NB4 (cell line): ENCODE data around the gene SUPT20H.
"Not testable (repeated sequence)": the region's sequence is repeated elsewhere in the genome, so short reads cannot be mapped to it uniquely, and the experiment has no call there.

Experiments
- DNase-seq: peaks from one replicate; pipeline ENCODE4 v3.0.0; 2010; ENCODE audit warnings: low read depth
- H3K4me3 ChIP-seq: one replicate; pipeline ENCODE4 v1.5.1; 2011; ENCODE audit warnings: mild to moderate bottlenecking, low read depth, low read length, moderate library complexity
- MYC ChIP-seq: IDR thresholded peaks from 2 replicates; pipeline ENCODE4 v1.6.1; 2011; ENCODE audit warnings: low read depth, low read length
- POLR2A ChIP-seq: IDR thresholded peaks from 2 replicates; pipeline ENCODE4 v1.6.1; 2011; ENCODE audit warnings: mild to moderate bottlenecking; ENCODE audit not compliant: insufficient read length; ENCODE audit errors: extremely low read depth
- TF ChIP-seq, protein P1 (sequence below): IDR thresholded peaks from 2 replicates; pipeline ENCODE4 v1.6.1; 2011; ENCODE audit warnings: low read depth, low read length
- TF ChIP-seq, protein P2 (sequence below): IDR thresholded peaks from one replicate; pipeline ENCODE4 v1.5.1; 2012; ENCODE audit warnings: low read depth, low read length

Gene SUPT20H

DNA sequence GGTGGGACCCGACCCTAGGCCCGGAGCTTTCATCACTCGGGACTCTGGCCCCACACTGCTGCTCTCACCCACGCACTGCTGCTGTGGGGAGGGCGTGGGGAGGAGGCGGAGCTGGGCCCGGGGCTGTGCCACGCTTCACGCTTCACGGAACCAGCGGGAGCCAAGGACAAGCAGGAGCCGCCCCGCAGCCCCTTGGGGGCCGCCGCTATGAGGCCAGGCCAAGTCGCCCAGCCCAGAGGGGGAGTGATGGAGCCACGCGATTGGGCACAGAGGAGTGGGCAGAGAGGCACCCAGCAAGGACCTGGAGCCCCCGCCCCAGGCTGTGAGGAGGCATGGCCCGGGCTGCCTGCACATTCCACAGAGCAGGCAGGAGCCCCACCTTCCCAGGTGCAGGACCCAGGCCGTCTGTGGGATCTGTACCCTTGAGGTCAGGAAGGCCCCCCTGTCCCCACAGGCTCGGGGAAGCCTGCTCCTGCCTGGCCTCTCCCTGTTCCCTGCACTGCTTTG, 10.2 kb upstream of the SUPT20H start:
- no peak overlapping the region for H3K4me3 ChIP-seq
- TF ChIP-seq, protein P1, sequence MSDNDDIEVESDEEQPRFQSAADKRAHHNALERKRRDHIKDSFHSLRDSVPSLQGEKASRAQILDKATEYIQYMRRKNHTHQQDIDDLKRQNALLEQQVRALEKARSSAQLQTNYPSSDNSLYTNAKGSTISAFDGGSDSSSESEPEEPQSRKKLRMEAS = no peak
- TF ChIP-seq, protein P2, sequence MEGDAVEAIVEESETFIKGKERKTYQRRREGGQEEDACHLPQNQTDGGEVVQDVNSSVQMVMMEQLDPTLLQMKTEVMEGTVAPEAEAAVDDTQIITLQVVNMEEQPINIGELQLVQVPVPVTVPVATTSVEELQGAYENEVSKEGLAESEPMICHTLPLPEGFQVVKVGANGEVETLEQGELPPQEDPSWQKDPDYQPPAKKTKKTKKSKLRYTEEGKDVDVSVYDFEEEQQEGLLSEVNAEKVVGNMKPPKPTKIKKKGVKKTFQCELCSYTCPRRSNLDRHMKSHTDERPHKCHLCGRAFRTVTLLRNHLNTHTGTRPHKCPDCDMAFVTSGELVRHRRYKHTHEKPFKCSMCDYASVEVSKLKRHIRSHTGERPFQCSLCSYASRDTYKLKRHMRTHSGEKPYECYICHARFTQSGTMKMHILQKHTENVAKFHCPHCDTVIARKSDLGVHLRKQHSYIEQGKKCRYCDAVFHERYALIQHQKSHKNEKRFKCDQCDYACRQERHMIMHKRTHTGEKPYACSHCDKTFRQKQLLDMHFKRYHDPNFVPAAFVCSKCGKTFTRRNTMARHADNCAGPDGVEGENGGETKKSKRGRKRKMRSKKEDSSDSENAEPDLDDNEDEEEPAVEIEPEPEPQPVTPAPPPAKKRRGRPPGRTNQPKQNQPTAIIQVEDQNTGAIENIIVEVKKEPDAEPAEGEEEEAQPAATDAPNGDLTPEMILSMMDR = no peak
- no peak for TF ChIP-seq POLR2A
- no peak for TF ChIP-seq MYC
- DNase-seq = no peak

DNA sequence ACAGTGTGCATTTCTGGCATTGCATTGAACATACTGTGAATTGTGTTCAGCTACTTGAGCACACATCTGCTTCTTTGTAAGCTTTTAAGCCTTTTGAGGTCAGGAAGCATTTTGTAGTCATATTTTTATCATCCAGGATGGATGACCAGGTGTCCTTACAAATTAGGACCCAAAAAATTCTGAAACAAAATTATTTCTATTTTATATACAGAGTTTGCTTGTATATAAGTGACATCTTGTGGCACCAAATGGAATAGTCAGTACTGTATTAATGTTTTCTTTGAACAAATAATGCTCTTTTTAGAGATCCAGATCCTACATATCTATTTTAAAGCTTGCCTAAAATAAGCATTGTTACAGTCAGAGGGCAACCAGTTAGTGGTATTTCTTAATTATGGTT, 9.5 kb upstream of the SUPT20H start:
- DNase-seq = peak; percentile 28
- H3K4me3 ChIP-seq = no peak overlapping the region
- no peak for TF ChIP-seq POLR2A
- TF ChIP-seq, protein P2 = no peak
- no peak for TF ChIP-seq MYC
- TF ChIP-seq, protein P1 = no peak

DNA sequence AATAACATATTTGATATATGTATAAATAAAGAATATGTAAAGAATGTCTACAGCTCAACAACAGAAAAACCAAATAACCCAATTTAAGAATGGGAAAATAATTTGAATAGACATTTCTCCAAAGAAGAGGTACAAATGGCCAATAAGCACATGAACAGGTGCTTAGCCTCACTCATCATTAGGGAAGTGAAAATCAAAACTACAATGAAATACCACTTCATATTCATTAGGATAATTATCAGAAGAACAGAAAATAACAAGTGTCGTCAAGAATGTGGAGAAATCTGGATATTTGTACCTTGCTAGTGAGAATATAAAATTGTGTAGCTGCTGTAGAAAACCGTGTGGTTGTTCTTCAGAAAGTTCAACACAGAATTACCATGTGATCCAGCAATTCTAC, 8.4 kb upstream of the SUPT20H start:
- no peak for TF ChIP-seq POLR2A
- no peak for DNase-seq

DNA sequence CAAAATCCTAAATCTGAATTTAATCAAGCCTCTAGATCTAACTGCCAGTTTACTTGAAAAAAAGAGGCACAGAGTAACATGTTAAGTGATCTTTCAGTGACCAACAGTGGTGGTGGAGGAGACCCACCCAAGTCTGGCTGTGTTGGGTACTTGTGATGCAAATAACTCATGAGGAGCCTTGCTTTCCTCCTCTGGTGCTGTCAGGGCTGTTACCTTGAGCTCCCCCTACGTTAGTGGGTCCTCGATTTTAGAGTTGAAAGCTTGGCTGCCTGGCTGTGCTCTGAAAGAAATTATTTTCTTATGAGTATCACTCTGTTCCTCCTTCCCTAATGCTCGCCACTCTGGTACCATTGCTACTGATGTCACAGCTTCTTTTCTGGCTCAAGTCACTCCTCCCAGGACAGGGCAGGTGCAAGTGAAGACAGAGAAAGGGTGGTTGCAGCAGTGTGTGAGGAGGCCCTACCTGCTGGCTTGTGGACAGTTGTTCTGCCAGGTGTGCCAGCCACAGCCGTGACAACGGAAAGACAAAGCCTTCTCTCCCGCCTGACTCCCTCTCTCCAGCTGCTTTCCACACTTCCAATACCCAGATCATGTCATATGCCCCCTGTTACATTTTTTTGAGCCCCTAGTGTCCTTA, 6.5 kb upstream of the SUPT20H start:
- H3K4me3 ChIP-seq = no peak overlapping the region
- TF ChIP-seq MYC (no peak), POLR2A (no peak)
- TF ChIP-seq, protein P2 = no peak
- TF ChIP-seq, protein P1 = no peak
- DNase-seq = no peak

More for the DNA sequence above, 8.4 kb upstream of the SUPT20H start:
- H3K4me3 ChIP-seq = no peak overlapping the region

DNA sequence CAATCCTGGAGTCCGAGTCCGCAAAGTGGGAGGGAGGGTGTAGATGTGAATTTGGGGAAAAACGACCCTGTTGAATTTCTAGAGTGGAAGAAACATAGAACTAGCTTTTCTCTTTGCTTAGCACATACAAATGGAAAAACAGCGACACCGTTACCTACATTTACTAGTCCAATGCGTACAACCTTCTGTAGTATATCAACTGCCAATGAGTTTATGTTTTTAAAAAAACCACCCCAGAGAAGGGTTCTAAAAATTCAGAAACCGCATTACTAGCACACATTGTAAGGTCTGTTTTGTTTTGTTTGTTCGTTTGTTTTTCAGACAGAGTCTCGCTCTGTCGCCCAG, 332 bp upstream of the SUPT20H start:
- no peak for DNase-seq
- no peak for TF ChIP-seq MYC
- TF ChIP-seq, protein P1 = no peak
- TF ChIP-seq, protein P2 = no peak
- no peak for TF ChIP-seq POLR2A
- H3K4me3 ChIP-seq = peak overlapping the region; percentile 82

DNA sequence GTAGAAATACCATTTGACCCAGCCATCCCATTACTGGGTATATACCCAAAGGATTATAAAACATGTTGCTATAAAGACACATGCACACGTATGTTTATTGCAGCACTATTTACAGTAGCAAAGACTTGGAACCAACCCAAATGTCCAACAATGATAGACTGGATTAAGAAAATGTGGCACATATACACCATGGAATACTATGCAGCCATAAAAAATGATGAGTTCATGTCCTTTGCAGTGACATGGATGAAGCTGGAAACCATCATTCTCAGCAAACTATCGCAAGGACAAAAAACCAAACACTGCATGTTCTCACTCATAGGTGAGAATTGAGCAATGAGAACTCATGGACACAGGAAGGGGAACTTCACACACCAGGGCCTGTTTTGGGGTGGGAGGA, 3.3 kb downstream of the SUPT20H start:
- H3K4me3 ChIP-seq, DNase-seq: not testable (repeated sequence)

DNA sequence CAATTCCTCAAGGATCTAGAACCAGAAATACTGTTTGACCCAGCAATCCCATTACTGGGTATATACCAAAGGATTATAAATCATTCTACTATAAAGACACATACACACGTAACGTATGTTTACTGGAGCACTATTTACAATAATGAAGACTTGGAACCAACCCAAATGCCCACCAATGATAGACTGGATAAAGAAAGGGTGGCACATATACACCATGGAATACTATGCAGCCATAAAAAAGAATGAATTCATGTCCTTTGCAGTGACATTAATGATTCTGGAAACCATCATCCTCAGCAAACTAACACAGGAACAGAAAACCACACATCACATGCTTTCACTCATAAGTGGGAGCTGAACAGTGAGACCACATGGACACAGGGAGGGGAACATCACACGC, 6.4 kb downstream of the SUPT20H start:
- not testable (repeated sequence) for H3K4me3 ChIP-seq, DNase-seq

DNA sequence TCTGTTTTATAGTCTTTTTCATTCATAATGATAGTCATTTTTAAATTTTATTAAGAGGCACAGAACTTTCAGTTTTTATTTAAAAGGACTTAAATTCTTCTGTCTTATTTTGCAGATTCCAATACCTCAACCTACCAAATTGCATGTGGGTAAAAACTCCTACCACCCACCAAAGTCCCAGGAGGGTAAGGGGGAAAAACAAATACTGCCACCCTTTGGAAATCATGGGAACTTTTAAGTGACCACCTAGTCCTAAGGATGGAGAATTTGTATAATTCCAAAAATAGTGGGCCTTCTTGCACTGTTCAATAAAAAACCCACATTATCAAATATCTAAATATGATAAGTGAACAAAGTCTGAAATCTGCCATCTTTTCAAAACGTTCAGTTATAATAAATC, 9.7 kb downstream of the SUPT20H start:
- no peak overlapping the region for H3K4me3 ChIP-seq
- DNase-seq = no peak
- no peak for TF ChIP-seq MYC
- TF ChIP-seq, protein P2 = peak; percentile 21
